ENCODE data around the gene PFN1. TPM values are rescaled to one million over a fixed set of nuclear protein-coding genes. Genes with fewer than 3 reads are reported as not detected.

Gene PFN1
- total RNA-seq, 2 experiments from 2014 or later = 1,812 to 1,876 TPM

DNA sequence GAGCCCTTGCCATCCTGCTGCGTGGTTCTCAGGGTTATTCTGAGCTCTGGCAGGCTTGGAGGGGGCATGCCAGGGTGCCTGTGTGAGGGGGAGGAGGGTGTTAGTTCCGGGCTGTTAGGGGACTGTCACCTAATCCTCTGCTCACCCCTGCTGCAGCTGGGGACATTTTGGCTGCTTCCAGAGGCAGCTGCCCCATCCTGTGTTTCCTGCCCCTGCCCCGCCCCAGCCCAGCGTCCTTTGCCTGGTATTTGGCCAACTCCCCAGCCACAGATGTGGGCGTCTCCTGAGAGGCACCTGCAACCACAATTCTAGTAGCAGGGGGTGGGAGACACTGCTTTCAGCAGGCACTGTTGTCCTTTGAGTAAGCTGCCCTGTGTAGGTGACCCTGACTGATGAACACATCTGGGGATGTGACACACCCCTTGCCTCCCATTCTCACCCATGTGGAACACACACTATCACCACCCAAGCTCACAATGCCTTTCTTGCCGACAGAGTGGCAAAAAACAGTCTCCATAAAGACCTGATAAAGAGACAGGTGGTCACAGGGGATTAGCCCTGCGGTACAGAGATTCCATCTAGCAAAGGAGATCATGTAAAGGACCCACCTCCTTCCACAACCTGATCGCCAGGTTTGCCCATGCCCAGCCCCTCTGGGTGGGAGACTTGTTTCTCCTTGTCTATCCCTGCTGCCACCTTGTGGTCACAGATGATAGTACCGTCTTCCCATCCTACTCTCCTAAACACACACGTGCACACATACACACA lies 45.1 kb downstream of the PFN1 start, which contains the start of gene CHRNE:
Gene CHRNE, minus strand, starts transcription at position 48 of the 768 bp plus-strand sequence. Its CDS starts 35 bp downstream, at position 13.
- H3K4me1 Mint-ChIP-seq (ENCODE audit: low read depth) = peaks cover 32% of the 10 kb centered on the region
- DNase-seq = peak; percentile 91
- H3K9me3 Mint-ChIP-seq = no peaks in the 10 kb centered on the region
- no peaks in the 10 kb centered on the region for H3K36me3 Mint-ChIP-seq (ENCODE audit: low read depth)
- CTCF ChIA-PET = interaction anchor here (0.6 to 2.0 kb wide), 9 partner anchors 9 to 167 kb away, joined by 3 to 9 read pairs (median 3); no protein-coding TSS in a partner anchor
- intact Hi-C loops (cut with micrococcal nuclease) = loop anchor here (5.0 kb wide), 1 partner anchor 336 kb away; no protein-coding TSS in a partner anchor
- peak within 1 kb of the TSS; percentile 1 for H3K4me3 Mint-ChIP-seq
- H3K27me3 Mint-ChIP-seq (ENCODE audit: low read depth) = no peaks in the 10 kb centered on the region
- peak within 1 kb of the TSS; percentile 48 for H3K27ac Mint-ChIP-seq

DNA sequence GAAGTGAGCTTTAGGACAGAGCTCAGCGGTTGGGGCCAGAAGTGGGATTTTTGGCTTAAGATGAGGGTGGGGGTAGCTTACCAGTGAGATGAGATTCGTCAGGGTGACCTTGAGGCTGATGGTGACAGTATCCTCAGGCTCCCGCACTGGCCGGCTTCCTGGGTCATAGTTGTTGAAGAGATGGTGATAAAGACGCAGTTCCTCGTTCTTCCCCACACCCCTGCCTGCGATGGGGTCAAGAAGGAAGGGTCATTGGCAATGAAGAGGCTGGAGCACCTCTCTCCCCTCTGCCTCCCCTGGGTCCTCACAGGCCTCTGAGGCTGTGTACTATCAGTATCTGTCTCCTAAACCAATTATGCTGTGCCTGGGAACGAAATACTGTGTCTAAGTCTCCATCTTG lies 45.8 kb downstream of the PFN1 start:
- CTCF ChIA-PET = interaction anchor here (0.8 to 2.0 kb wide), 5 partner anchors 10 to 88 kb away, joined by 3 to 9 read pairs (median 3); no protein-coding TSS in a partner anchor
- DNase-seq = no peak
- Mint-ChIP-seq H3K27me3 (ENCODE audit: low read depth) (no peaks in the 10 kb centered on the region), H3K36me3 (ENCODE audit: low read depth) (no peaks in the 10 kb centered on the region), H3K9me3 (no peaks in the 10 kb centered on the region), H3K4me1 (ENCODE audit: low read depth) (peaks cover 32% of the 10 kb centered on the region), H3K27ac (no peak overlapping the region), H3K4me3 (peak overlapping the region; percentile 1)
- intact Hi-C loops (cut with micrococcal nuclease) = loop anchor here (5.0 kb wide), 1 partner anchor 335 kb away; no protein-coding TSS in a partner anchor

DNA sequence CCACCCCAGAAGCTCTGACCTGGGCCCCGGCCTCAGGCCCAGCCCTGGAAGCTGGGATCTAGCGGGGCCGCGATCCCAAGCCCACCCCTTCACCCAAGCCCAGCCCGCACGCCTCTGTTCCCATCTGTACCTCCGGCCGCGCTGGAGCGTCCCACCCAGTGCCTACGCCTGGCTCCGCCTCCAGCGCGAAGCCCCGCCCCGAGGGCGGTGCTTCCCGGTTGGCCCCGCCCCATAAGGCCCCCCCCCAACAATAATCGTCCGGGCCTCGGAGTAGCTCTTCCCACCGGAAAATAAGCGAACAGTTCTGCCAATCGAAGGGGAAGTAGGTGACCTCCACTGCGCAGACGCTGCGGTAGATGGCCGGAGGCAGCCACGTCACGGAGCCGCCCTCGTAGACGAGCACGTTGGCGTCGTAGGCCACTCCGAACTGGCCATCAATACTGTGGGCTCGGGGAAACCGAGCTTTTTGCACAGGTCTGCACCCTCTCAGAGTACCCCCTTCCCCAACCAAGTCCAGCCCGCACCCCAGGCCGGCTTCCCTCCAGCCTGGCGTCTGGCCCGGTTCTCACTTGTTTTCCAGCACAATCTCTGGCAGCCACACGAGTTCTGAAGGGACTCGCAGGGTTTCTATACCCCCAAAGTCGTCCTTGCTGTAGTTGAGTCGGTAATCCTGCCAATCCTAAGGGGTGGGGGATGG lies 46.5 kb downstream of the PFN1 start:
- H3K4me1 Mint-ChIP-seq (ENCODE audit: low read depth) = peaks cover 32% of the 10 kb centered on the region
- no peaks in the 10 kb centered on the region for H3K27me3 Mint-ChIP-seq (ENCODE audit: low read depth)
- CTCF ChIA-PET = no interaction called here
- no peaks in the 10 kb centered on the region for H3K36me3 Mint-ChIP-seq (ENCODE audit: low read depth)
- H3K27ac Mint-ChIP-seq = no peak overlapping the region
- intact Hi-C loops (cut with micrococcal nuclease) = loop anchor here (5.0 kb wide), 1 partner anchor 334 kb away; no protein-coding TSS in a partner anchor
- no peak for DNase-seq
- H3K9me3 Mint-ChIP-seq = no peaks in the 10 kb centered on the region
- no peak overlapping the region for H3K4me3 Mint-ChIP-seq

DNA sequence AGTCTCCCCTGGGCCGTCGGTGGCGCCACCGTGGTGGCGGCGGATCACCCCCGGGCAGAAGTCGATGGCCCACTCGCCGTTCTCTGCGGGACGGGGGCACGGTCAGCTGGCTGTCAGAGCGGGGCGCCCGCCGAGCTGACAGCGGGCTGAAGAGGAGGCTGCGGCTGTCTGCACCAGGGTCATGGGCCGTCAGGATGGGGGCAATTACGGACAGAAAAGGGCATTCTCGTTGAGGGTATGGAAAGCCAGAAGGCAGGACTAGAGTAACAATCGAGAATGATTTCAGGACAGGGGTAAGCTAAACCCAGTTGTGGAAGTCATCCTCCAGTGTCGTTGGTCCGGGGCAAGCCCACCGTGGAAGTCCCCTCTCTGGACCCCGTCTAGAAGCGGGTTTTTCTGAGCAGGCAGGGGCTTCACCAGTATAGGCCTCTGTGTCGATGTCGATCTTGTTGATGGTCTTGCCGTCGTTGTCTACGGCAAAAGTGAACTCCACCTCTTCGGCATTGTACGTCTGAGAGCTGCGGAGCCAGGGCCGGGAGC lies 47.2 kb downstream of the PFN1 start:
- intact Hi-C loops (cut with micrococcal nuclease) = loop anchor here (5.0 kb wide), 1 partner anchor 334 kb away; no protein-coding TSS in a partner anchor
- DNase-seq = no peak
- CTCF ChIA-PET = interaction anchor here (1.7 kb wide), 1 partner anchor 11 kb away, joined by 6 read pairs; no protein-coding TSS in a partner anchor

DNA sequence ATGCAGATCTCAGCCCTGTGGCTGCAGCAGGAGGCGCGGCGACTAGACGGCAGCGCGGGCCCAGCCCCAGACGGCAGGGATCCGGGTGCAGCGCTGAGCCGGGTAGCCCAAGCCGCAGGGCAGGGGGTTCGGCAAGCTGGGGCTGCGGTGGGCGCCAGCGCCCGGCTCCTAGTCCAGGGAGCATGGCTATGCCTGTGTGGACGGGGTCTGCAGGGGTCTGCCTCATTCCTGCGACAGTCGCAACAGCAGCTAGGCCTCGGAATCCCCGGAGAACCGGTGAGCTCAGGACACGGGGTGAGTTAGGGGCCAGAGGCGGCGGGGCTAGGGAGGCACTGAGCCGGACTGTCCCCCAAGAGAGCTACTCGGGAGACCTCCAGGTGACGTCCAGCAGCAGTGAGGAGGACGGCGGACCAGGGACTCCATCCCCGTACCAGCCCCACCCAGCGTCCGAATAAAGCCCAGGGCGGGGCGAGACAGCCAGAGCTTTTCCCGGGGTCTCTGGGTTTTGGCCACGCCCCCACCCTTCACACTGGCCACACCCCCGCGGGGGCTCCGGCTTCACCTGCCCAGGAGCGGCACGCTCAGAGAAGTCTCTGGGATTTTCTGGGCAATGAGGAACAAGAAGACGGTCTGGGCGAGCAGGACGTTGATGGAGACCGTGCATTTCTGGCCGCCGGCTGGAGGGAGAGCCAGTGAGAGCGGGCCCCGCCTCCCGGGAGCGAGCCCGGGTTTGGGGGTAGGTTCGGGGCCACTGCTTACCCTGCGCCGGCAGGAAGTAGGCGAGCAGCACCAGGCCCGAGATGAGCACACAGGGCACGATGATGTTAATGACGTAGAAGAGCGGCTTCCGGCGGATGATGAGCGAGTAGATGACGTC lies 47.9 kb downstream of the PFN1 start:
- CTCF ChIA-PET = interaction anchor here (0.6 to 1.7 kb wide), 7 partner anchors 9 to 480 kb away, joined by 3 to 6 read pairs (median 3); no protein-coding TSS in a partner anchor
- DNase-seq = peak; percentile 54
- intact Hi-C loops (cut with micrococcal nuclease) = loop anchor here (5.0 kb wide), 1 partner anchor 333 kb away; no protein-coding TSS in a partner anchor
- Mint-ChIP-seq H3K4me3 (peak overlapping the region; percentile 88), H3K4me1 (ENCODE audit: low read depth) (peaks cover 32% of the 10 kb centered on the region), H3K36me3 (ENCODE audit: low read depth) (peaks cover 3% of the 10 kb centered on the region), H3K27ac (no peak overlapping the region), H3K27me3 (ENCODE audit: low read depth) (no peaks in the 10 kb centered on the region), H3K9me3 (no peaks in the 10 kb centered on the region)

More for the DNA sequence above, 47.2 kb downstream of the PFN1 start:
- Mint-ChIP-seq H3K4me3 (peak overlapping the region; percentile 88), H3K36me3 (ENCODE audit: low read depth) (peaks cover 1% of the 10 kb centered on the region), H3K4me1 (ENCODE audit: low read depth) (peaks cover 32% of the 10 kb centered on the region), H3K27ac (no peak overlapping the region), H3K9me3 (no peaks in the 10 kb centered on the region), H3K27me3 (ENCODE audit: low read depth) (no peaks in the 10 kb centered on the region)

DNA sequence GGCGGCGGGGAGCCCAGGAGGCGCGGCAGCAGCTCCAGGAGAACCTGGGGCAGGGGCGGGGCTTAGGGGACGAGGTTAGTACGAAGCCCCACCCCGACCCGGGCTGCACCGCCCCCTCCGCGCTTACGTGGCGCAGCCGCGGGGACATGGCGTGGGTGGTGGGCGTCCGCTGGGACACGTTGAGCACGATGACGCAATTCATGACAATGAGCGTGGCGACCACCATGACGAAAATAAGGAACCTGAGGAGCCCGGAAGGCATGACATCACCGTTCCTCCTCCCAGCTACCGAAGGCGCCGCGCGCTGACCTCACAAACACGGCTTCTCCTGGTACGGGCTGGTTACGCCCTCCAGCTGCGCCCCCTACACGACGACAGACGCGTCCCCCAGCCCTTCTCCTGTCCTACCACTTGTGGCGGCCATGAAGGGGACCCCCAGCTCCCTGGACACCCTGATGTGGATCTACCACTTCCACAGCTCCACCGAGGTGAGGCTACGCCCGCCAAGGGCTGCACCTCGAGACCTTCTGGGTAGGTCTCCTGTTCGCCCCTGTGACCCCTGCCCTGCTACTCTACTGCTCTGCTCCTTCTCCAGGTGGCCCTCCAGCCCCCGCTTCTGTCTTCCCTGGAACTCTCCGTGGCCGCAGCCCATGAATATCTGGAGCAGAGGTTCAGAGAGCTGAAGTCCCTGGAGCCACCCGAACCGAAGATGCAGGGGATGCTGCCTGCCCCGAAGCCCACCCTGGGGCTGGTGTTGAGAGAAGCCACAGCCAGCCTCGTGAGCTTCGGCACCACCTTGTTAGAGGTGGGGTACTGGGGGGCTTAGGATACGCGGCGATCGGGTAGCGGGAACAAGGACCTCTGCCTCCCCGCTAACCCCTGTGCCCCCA lies 48.7 kb downstream of the PFN1 start, which contains the start of gene C17orf107:
Gene C17orf107, plus strand, starts transcription at position 196 of the 890 bp plus-strand sequence. Its CDS starts 227 bp downstream, at position 423.
- Mint-ChIP-seq H3K27me3 (ENCODE audit: low read depth) (no peaks in the 10 kb centered on the region), H3K27ac (peak within 1 kb of the TSS; percentile 70), H3K4me1 (ENCODE audit: low read depth) (peaks cover 32% of the 10 kb centered on the region), H3K4me3 (peak within 1 kb of the TSS; percentile 88), H3K9me3 (no peaks in the 10 kb centered on the region), H3K36me3 (ENCODE audit: low read depth) (peaks cover 8% of the 10 kb centered on the region)
- CTCF ChIA-PET = interaction anchor here (0.6 to 1.7 kb wide), 14 partner anchors 10 to 826 kb away, joined by 3 to 7 read pairs (median 4); partner anchors contain the start of genes GLTPD2, RNF167 and SLC25A11
- intact Hi-C loops (cut with micrococcal nuclease) = loop anchor here (1.0 to 5.0 kb wide), 4 partner anchors 41 to 332 kb away; partner anchors contain the start of genes ARRB2, MED11, RNF167 and SLC25A11
- DNase-seq = peak; percentile 95

DNA sequence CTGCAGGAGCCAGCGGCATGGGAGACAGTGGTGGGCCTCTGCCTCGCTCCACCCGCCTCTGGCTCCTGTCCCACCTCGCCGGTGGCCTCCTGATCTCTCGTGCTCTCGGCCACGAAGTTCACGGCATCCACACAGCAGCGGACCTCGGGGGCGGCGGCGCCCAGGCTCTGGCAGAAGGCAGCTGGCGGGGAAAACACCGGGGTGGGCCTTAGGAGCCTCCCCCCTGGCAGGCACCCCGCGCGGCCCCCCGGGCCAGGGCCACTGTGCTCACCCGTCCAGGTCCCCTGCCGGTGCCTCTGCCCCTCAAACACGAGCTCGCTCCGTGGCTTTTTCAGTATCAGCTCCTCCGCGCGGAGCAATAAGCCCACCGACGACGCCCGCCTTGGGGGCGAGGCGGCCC lies 49.4 kb downstream of the PFN1 start:
- no peak for DNase-seq
- intact Hi-C loops (cut with micrococcal nuclease) = loop anchor here (1.0 to 2.0 kb wide), 3 partner anchors 42 to 189 kb away; partner anchors contain the start of genes ARRB2, MED11, RNF167 and SLC25A11

DNA sequence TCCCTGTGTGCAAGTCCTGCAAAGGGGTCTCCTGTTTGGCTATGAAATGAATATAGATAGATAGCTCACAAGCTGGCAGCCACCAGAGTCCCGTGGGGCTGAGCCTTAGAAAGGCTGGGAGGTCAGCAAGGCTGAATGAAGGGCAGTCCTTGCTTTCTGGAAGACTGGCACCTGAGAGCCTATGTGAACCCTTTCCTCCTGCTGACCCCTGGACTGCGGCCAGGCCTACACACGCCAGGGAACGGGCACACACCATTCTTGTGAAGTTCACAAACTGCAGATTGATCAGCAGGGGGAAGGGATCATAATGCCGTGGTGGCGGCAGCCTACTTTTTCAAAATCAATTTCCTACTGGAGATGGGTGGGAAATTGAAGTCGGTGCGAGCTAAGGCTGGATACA lies 50.0 kb downstream of the PFN1 start:
- H3K4me1 Mint-ChIP-seq (ENCODE audit: low read depth) = peaks cover 28% of the 10 kb centered on the region
- H3K27ac Mint-ChIP-seq = no peak overlapping the region
- no peaks in the 10 kb centered on the region for H3K9me3 Mint-ChIP-seq
- intact Hi-C loops (cut with micrococcal nuclease) = loop anchor here (2.0 kb wide), 2 partner anchors 42 to 168 kb away; partner anchors contain the start of genes MED11, RNF167 and SLC25A11
- H3K27me3 Mint-ChIP-seq (ENCODE audit: low read depth) = no peaks in the 10 kb centered on the region
- peaks cover 8% of the 10 kb centered on the region for H3K36me3 Mint-ChIP-seq (ENCODE audit: low read depth)
- peak overlapping the region; percentile 57 for H3K4me3 Mint-ChIP-seq
- CTCF ChIA-PET = interaction anchor here (0.8 to 1.1 kb wide), 2 partner anchors 108 to 110 kb away, joined by 3 to 4 read pairs; partner anchors contain the start of gene GLTPD2
- no peak for DNase-seq

More for the DNA sequence above, 49.4 kb downstream of the PFN1 start:
- no peak overlapping the region for H3K27ac Mint-ChIP-seq
- peaks cover 32% of the 10 kb centered on the region for H3K4me1 Mint-ChIP-seq (ENCODE audit: low read depth)
- H3K36me3 Mint-ChIP-seq (ENCODE audit: low read depth) = peaks cover 8% of the 10 kb centered on the region
- no peaks in the 10 kb centered on the region for H3K27me3 Mint-ChIP-seq (ENCODE audit: low read depth)
- H3K9me3 Mint-ChIP-seq = no peaks in the 10 kb centered on the region
- peak overlapping the region; percentile 88 for H3K4me3 Mint-ChIP-seq
- CTCF ChIA-PET = interaction anchor here (0.6 to 1.2 kb wide), 8 partner anchors 10 to 825 kb away, joined by 3 to 7 read pairs (median 4); partner anchors contain the start of genes GLTPD2, RNF167 and SLC25A11

DNA sequence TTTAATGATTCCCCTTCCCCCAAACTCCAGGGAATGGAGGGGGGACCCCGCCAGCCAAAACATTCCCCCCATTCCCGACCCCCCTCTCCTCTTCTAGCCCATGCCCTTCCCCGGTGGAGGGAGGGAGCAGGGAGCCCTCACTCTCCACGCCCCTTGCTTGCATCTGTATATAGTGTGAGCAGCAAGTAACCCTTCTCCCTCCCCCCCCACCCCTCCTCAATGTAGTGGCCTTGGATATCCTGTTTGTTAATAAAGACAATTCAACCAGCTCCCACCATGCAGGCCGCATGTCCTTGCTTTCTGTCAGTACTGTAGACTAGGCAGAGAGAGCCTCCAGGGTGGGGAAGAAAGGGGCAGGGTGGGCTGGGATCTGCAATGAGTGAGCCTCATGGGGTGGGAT lies 50.5 kb downstream of the PFN1 start:
- Mint-ChIP-seq H3K27ac (no peak overlapping the region), H3K27me3 (ENCODE audit: low read depth) (no peaks in the 10 kb centered on the region), H3K4me1 (ENCODE audit: low read depth) (peaks cover 23% of the 10 kb centered on the region), H3K36me3 (ENCODE audit: low read depth) (peaks cover 8% of the 10 kb centered on the region), H3K9me3 (no peaks in the 10 kb centered on the region), H3K4me3 (no peak overlapping the region)
- CTCF ChIA-PET = no interaction called here
- no peak for DNase-seq
- intact Hi-C loops (cut with micrococcal nuclease) = loop anchor here (2.0 kb wide), 2 partner anchors 43 to 167 kb away; partner anchors contain the start of genes MED11, RNF167 and SLC25A11

DNA sequence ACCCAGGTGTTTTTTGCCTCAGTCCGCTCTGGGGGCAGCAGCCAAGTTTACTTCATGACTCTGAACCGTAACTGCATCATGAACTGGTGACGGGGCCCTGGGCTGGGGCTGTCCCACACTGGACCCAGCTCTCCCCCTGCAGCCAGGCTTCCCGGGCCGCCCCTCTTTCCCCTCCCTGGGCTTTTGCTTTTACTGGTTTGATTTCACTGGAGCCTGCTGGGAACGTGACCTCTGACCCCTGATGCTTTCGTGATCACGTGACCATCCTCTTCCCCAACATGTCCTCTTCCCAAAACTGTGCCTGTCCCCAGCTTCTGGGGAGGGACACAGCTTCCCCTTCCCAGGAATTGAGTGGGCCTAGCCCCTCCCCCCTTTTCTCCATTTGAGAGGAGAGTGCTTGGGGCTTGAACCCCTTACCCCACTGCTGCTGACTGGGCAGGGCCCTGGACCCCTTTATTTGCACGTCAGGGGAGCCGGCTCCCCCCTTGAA lies 51.1 kb downstream of the PFN1 start:
- CTCF ChIA-PET = interaction anchor here (0.6 to 1.1 kb wide), 2 partner anchors 9 to 161 kb away, joined by 3 to 6 read pairs; no protein-coding TSS in a partner anchor
- intact Hi-C loops (cut with micrococcal nuclease) = no loop called here
- Mint-ChIP-seq H3K36me3 (ENCODE audit: low read depth) (peaks cover 8% of the 10 kb centered on the region), H3K27me3 (ENCODE audit: low read depth) (no peaks in the 10 kb centered on the region), H3K4me1 (ENCODE audit: low read depth) (peaks cover 17% of the 10 kb centered on the region), H3K27ac (no peak overlapping the region), H3K9me3 (no peaks in the 10 kb centered on the region), H3K4me3 (no peak overlapping the region)
- no peak for DNase-seq
